ENCODE results near the gene ANLN.
"Not testable (repeated sequence)": the region's sequence is repeated elsewhere in the genome, so short reads cannot be mapped to it uniquely, and the experiment has no call there.

Gene ANLN

GRCh38 chr7:36360244-36360643 lies 29.4 kb upstream of the ANLN start:
- H3K27me3 ChIP-seq (ENCODE audit: control insufficient read depth, insufficient read depth, low read length): peaks cover 88% of the 10 kb centered on the region
- no peaks in the 10 kb centered on the region for H3K36me3 ChIP-seq (ENCODE audit: control insufficient read depth, low read depth, low read length)
- H3K9ac ChIP-seq (ENCODE audit: low read length): no peak overlapping the region
- no peak overlapping the region for H3K27ac ChIP-seq (ENCODE audit: low read length)
- no peaks in the 10 kb centered on the region for H3K9me3 ChIP-seq (ENCODE audit: control insufficient read depth, low read depth, low read length)
- H3K4me3 ChIP-seq (ENCODE audit: low read length): peak overlapping the region; percentile 52
- peaks cover 35% of the 10 kb centered on the region for H3K4me1 ChIP-seq (ENCODE audit: control insufficient read depth, low read depth, low read length)

- H3K9ac ChIP-seq (ENCODE audit: low read length): no peak overlapping the region
- no peak overlapping the region for H3K27ac ChIP-seq (ENCODE audit: low read length)
- H3K27me3 ChIP-seq (ENCODE audit: control insufficient read depth, insufficient read depth, low read length): peaks cover 98% of the 10 kb centered on the region
- H3K36me3 ChIP-seq (ENCODE audit: control insufficient read depth, low read depth, low read length): no peaks in the 10 kb centered on the region
- H3K4me1 ChIP-seq (ENCODE audit: control insufficient read depth, low read depth, low read length): peaks cover 35% of the 10 kb centered on the region
- peak overlapping the region; percentile 52 for H3K4me3 ChIP-seq (ENCODE audit: low read length)
- no peaks in the 10 kb centered on the region for H3K9me3 ChIP-seq (ENCODE audit: control insufficient read depth, low read depth, low read length)
Measured at GRCh38 chr7:36361227-36361626, 28.4 kb upstream of the ANLN start.

- peaks cover 96% of the 10 kb centered on the region for H3K27me3 ChIP-seq (ENCODE audit: control insufficient read depth, insufficient read depth, low read length)
- H3K27ac ChIP-seq (ENCODE audit: low read length): no peak overlapping the region
- no peak overlapping the region for H3K9ac ChIP-seq (ENCODE audit: low read length)
- no peaks in the 10 kb centered on the region for H3K36me3 ChIP-seq (ENCODE audit: control insufficient read depth, low read depth, low read length)
- H3K4me1 ChIP-seq (ENCODE audit: control insufficient read depth, low read depth, low read length): peaks cover 34% of the 10 kb centered on the region
- no peak overlapping the region for H3K4me3 ChIP-seq (ENCODE audit: low read length)
- H3K9me3 ChIP-seq (ENCODE audit: control insufficient read depth, low read depth, low read length): no peaks in the 10 kb centered on the region
Measured at GRCh38 chr7:36363515-36363914, 26.1 kb upstream of the ANLN start.

- Histone ChIP-seq H3K4me1 (ENCODE audit: control insufficient read depth, low read depth, low read length) (peaks cover 8% of the 10 kb centered on the region), H3K27ac (ENCODE audit: low read length) (no peak overlapping the region), H3K9ac (ENCODE audit: low read length) (no peak overlapping the region), H3K4me3 (ENCODE audit: low read length) (peak overlapping the region; percentile 91), H3K36me3 (ENCODE audit: control insufficient read depth, low read depth, low read length) (no peaks in the 10 kb centered on the region), H3K9me3 (ENCODE audit: control insufficient read depth, low read depth, low read length) (no peaks in the 10 kb centered on the region), H3K27me3 (ENCODE audit: control insufficient read depth, insufficient read depth, low read length) (peaks cover 76% of the 10 kb centered on the region)
Measured at GRCh38 chr7:36366005-36366717, 23.5 kb upstream of the ANLN start.

GRCh38 chr7:36366718-36367560 lies 22.7 kb upstream of the ANLN start:
- H3K27me3 ChIP-seq (ENCODE audit: control insufficient read depth, insufficient read depth, low read length): peaks cover 68% of the 10 kb centered on the region
- H3K9me3 ChIP-seq (ENCODE audit: control insufficient read depth, low read depth, low read length): no peaks in the 10 kb centered on the region
- H3K4me3 ChIP-seq (ENCODE audit: low read length): peak overlapping the region; percentile 91
- no peaks in the 10 kb centered on the region for H3K36me3 ChIP-seq (ENCODE audit: control insufficient read depth, low read depth, low read length)
- H3K4me1 ChIP-seq (ENCODE audit: control insufficient read depth, low read depth, low read length): no peaks in the 10 kb centered on the region
- H3K9ac ChIP-seq (ENCODE audit: low read length): peak overlapping the region; percentile 60
- no peak overlapping the region for H3K27ac ChIP-seq (ENCODE audit: low read length)

- no peak overlapping the region for H3K27ac ChIP-seq (ENCODE audit: low read length)
- H3K27me3 ChIP-seq (ENCODE audit: control insufficient read depth, insufficient read depth, low read length): peaks cover 62% of the 10 kb centered on the region
- peak overlapping the region; percentile 91 for H3K4me3 ChIP-seq (ENCODE audit: low read length)
- H3K9me3 ChIP-seq (ENCODE audit: control insufficient read depth, low read depth, low read length): no peaks in the 10 kb centered on the region
- no peaks in the 10 kb centered on the region for H3K4me1 ChIP-seq (ENCODE audit: control insufficient read depth, low read depth, low read length)
- peak overlapping the region; percentile 60 for H3K9ac ChIP-seq (ENCODE audit: low read length)
- H3K36me3 ChIP-seq (ENCODE audit: control insufficient read depth, low read depth, low read length): no peaks in the 10 kb centered on the region
Measured at GRCh38 chr7:36367561-36368077, 22.0 kb upstream of the ANLN start.

- H3K36me3 ChIP-seq (ENCODE audit: control insufficient read depth, low read depth, low read length): no peaks in the 10 kb centered on the region
- H3K4me3 ChIP-seq (ENCODE audit: low read length): no peak overlapping the region
- no peak overlapping the region for H3K27ac ChIP-seq (ENCODE audit: low read length)
- H3K9ac ChIP-seq (ENCODE audit: low read length): no peak overlapping the region
- H3K27me3 ChIP-seq (ENCODE audit: control insufficient read depth, insufficient read depth, low read length): peaks cover 53% of the 10 kb centered on the region
- no peaks in the 10 kb centered on the region for H3K4me1 ChIP-seq (ENCODE audit: control insufficient read depth, low read depth, low read length)
- no peaks in the 10 kb centered on the region for H3K9me3 ChIP-seq (ENCODE audit: control insufficient read depth, low read depth, low read length)
Measured at GRCh38 chr7:36368496-36368895, 21.2 kb upstream of the ANLN start.

- Histone ChIP-seq H3K4me3 (ENCODE audit: low read length) (no peak overlapping the region), H3K4me1 (ENCODE audit: control insufficient read depth, low read depth, low read length) (no peaks in the 10 kb centered on the region), H3K27ac (ENCODE audit: low read length) (no peak overlapping the region), H3K9me3 (ENCODE audit: control insufficient read depth, low read depth, low read length) (no peaks in the 10 kb centered on the region), H3K27me3 (ENCODE audit: control insufficient read depth, insufficient read depth, low read length) (peaks cover 46% of the 10 kb centered on the region), H3K9ac (ENCODE audit: low read length) (no peak overlapping the region), H3K36me3 (ENCODE audit: control insufficient read depth, low read depth, low read length) (no peaks in the 10 kb centered on the region)
Measured at GRCh38 chr7:36369171-36369570, 20.5 kb upstream of the ANLN start.

- H3K9ac ChIP-seq (ENCODE audit: low read length): no peak overlapping the region
- H3K4me1 ChIP-seq (ENCODE audit: control insufficient read depth, low read depth, low read length): no peaks in the 10 kb centered on the region
- peaks cover 37% of the 10 kb centered on the region for H3K27me3 ChIP-seq (ENCODE audit: control insufficient read depth, insufficient read depth, low read length)
- H3K9me3 ChIP-seq (ENCODE audit: control insufficient read depth, low read depth, low read length): no peaks in the 10 kb centered on the region
- H3K27ac ChIP-seq (ENCODE audit: low read length): no peak overlapping the region
- no peaks in the 10 kb centered on the region for H3K36me3 ChIP-seq (ENCODE audit: control insufficient read depth, low read depth, low read length)
- H3K4me3 ChIP-seq (ENCODE audit: low read length): no peak overlapping the region
Measured at GRCh38 chr7:36370046-36370445, 19.6 kb upstream of the ANLN start.

GRCh38 chr7:36372156-36372555 lies 17.5 kb upstream of the ANLN start:
- Histone ChIP-seq H3K27ac (ENCODE audit: low read length) (no peak overlapping the region), H3K4me1 (ENCODE audit: control insufficient read depth, low read depth, low read length) (no peaks in the 10 kb centered on the region), H3K9me3 (ENCODE audit: control insufficient read depth, low read depth, low read length) (no peaks in the 10 kb centered on the region), H3K9ac (ENCODE audit: low read length) (no peak overlapping the region), H3K36me3 (ENCODE audit: control insufficient read depth, low read depth, low read length) (no peaks in the 10 kb centered on the region), H3K27me3 (ENCODE audit: control insufficient read depth, insufficient read depth, low read length) (peaks cover 19% of the 10 kb centered on the region), H3K4me3 (ENCODE audit: low read length) (no peak overlapping the region)

GRCh38 chr7:36378555-36378954 lies 11.1 kb upstream of the ANLN start:
- not testable (repeated sequence) for H3K27ac ChIP-seq (ENCODE audit: low read length); H3K9me3 ChIP-seq (ENCODE audit: control insufficient read depth, low read depth, low read length); H3K4me3 ChIP-seq (ENCODE audit: low read length); H3K36me3 ChIP-seq (ENCODE audit: control insufficient read depth, low read depth, low read length); H3K9ac ChIP-seq (ENCODE audit: low read length); H3K27me3 ChIP-seq (ENCODE audit: control insufficient read depth, insufficient read depth, low read length); H3K4me1 ChIP-seq (ENCODE audit: control insufficient read depth, low read depth, low read length)
